GM19397 (cell line): ENCODE data around the gene PBX3.
"Not testable (repeated sequence)": the region's sequence is repeated elsewhere in the genome, so short reads cannot be mapped to it uniquely, and the experiment has no call there.

Experiments used
- ATAC-seq: cut with Tn5 transposase; IDR thresholded peaks from one replicate; pipeline ENCODE4 v1.9.1; 2021; ENCODE audit warnings: mild to moderate bottlenecking, moderate library complexity; ENCODE audit not compliant: unreplicated experiment

The PBX3 gene

DNA sequence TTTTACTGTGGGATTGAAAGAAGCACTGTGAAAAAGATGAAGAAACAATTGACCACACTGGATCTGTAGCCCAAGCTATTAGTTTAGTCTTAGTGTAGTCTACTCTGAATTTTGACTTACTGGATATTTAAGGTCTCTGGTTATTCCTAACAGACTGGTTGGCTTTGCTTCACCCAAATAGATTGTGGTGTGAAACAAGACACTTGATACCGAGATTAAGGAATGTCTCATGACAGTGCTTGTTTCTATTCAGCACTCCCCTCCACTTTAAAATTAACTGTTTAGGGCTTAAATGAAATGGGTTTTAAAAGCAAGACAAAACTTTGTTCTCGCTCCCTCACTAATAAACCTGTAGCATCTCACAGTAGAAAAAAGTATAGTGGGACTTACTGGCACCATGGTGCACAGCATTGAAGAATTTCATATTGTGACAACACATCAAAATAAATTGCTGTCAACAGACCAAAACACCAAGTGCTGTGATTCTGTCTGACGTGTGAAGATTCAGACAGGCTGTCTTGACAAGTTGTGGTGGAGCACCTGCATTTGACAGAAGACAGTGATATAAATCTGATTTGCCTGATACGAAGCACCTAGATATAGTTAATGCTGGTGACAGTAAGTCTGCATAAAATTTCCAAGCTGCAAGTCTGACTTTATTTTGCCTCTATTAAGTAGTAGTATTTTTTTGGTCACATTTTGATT, 73.1 kb downstream of the PBX3 start:
- no peak for ATAC-seq

DNA sequence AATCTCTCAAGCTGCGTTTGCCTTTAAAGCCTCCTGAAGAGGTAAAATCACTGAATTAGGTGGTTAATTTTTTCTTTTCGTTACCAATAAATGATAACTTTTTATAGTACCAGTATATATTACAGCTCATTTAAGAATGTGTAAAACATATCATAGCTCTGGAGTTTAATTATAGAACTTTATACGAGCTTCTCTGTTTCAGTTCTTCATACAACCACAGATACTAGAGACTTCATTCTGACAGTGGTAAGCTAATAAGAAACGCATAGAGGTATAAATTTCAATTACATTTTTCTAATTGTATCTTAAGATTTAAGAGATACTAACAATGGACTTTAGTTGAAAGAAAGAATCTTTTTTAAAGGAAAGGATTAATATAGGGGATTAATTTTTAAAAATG, 73.9 kb downstream of the PBX3 start:
- no peak for ATAC-seq

DNA sequence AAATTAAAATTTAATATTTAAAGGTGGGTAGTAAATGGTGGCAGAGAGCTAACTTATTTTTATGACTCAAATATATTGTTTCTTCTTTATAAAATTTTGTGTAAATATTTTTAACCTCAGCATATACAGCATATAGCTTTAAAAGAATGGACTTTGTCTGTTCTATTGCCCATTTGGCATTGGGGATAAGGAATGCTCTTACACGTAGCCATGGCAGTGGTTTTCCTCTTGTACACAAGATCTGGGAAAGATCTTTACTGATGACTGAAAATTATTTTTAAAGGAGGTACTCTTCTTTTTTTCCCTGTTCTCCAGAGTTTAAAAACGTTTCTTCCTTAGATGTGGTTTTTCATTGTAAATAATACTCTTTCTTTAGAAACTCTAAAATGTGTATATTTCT, 75.0 kb downstream of the PBX3 start:
- ATAC-seq, result no peak

DNA sequence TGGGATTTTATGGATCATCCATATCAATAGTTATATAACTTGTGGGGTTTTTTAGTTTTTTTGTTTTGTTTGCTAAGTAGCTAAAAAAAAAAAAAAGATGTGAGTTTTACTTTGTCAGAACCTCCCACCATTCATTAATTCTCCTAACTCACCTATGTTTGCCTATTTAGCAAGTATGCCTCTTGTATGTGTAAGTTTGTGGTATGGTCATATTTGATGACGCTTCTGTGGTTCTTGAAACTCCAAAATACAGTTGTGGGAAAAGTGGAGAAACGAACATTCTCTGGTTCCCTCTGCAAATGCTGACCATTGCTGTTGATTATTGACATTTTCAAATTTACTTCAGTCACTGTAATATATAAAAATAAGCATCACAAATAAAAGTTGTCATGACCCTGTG, 75.7 kb downstream of the PBX3 start:
- ATAC-seq, result no peak

DNA sequence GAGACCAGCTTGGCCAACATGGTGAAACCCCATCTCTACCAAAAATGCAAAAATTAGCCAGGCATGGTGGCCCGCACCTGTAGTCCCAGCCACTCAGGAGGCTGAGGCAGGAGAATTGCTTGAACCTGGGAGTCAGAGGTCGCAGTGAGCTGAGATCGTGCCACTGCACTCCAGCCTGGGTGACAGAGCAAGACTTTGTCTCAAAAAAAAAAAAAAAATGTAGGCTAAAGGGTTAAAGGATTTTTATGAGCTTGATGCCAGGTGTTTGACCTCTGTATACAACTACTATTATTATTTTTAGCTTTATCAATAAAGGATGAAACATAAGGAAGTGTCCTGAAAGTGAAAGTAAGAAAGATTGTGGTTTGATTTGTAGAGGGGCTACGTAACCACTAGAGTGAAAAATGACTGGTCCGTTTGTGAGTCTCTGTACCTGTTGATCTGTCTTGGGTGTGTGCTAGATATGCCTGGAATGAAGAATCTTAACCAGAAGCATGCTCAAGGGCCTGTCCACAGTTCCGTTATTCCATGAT, 76.8 kb downstream of the PBX3 start:
- ATAC-seq, result not testable (repeated sequence)

DNA sequence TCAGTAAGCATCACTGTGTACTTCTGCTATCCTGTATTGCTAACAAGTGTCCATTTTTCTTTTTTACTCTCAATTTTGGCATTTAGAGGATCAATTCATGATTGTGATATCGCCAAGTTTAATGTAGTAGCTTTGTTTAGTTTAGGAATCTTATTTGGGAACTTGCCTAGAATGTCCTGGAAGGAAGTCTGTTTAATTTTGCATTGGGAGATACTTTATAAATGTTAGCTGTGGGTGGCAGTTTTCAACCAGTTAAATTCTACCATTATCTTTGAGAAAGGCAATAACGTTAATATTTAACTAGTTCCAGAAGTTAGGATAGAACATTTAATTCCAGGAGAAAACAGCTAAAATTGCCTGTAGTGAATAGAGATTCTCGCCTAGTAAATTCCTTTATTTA, 78.6 kb downstream of the PBX3 start:
- ATAC-seq, result no peak

DNA sequence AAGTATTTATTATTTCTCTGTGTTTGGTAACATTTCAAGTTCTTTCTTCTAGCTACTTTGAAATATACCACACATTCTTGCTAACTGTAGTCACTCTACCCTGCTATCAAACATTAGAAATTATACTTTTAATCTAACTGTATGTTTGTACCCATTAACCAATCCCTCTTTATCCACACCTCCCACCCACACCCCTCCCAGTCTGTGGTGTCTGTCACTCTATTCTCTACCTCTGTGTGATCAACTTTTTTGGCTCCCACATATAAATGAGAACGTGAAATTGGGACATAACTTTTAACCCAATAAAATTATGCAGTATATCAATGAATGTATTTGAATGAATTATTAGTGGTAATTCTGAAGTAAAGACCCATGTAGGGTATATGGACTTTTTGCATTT, 79.7 kb downstream of the PBX3 start:
- no peak for ATAC-seq

DNA sequence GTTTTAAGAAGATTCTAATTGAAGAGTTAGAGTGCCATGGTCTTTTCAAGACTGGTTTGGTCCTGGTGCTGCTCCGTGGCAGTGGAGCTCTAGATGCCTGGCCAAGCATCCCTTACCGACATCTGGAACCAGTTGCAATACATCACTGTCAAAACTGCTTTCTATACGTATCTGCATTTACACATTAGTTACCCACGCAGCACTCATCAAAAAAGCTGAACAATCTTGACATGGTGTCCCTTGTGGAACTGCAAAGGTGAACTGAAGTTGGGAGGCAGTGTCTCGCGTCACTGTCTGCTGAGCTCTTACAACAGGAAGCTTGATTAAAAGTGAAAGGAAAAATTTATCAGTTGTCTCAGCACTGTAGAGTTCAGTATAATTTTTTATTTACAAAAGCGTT, 82.6 kb downstream of the PBX3 start:
- no peak for ATAC-seq

DNA sequence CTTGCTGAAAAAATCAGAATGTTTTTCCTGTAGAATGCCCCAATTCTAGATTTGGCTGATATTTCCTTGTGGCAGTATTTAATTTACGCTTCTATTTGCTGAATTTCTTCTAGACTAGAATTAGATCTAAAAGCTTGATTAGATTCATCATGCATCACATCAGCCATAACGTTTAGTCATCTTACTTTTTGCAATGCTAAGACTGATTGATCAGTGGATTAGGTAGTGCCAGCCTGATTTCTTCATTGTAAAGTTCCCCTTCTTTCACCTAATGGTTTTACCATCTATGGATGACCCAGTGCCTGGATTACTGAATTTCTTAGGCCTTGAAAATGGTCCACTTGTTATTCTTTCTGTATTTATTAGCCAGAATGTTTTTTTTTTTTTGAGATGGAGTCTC, 83.9 kb downstream of the PBX3 start:
- ATAC-seq, result no peak

DNA sequence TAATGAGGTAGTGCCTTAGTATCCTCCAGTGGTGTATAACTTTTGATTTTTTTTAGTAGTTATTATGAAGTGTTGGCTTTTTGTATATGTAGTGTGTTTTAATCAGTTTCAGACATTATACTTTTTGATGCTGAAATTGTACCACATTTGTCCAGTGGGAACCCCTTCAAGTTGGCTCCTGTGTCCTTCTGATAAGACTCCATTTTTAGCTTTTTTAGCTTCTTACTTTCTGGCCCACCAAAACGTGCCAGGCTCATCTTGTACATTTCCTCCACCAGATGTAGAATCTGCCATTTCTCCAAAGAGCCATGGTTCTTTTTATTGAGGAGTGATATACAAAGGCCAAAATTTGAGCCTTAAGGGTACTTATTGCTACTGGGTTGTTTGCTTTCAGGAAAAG, 84.4 kb downstream of the PBX3 start:
- ATAC-seq, result no peak

DNA sequence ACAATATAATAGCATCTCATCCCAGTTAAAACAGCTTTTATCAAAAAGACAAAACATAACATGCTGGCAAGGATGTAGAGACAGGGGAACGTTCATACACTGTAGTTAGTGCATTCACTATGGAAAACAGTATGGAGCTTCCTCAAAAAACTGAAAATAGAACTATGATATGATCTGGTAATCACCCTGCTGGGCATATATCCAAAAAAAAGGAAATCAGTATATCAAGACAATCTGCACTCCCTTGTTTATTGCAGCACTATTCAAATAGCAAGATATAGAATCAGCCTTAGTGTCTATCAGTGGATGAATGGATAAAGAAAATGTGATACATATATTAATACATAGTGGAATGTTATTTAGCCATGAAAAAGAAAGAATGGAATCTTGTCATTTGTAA, 88.5 kb downstream of the PBX3 start:
- ATAC-seq, result no peak

DNA sequence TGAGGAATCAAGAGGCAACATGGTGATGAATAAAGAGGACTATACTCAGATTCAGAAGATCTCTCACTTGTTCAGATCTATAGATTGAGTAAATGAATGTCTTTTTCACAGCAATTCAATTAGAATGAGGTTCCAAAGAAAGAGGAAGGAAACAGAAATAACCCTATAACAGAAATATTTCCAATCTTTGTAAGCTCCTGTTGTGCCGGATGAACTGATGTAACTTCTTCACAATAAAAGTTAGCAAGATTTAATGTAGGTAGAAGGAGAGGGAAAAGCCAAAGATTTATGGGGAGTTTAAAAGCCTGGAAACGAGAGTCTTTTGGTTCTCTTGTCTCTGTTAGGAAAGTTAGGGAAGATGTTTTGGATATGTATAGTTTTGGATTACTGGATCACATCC, 92.1 kb downstream of the PBX3 start:
- no peak for ATAC-seq

DNA sequence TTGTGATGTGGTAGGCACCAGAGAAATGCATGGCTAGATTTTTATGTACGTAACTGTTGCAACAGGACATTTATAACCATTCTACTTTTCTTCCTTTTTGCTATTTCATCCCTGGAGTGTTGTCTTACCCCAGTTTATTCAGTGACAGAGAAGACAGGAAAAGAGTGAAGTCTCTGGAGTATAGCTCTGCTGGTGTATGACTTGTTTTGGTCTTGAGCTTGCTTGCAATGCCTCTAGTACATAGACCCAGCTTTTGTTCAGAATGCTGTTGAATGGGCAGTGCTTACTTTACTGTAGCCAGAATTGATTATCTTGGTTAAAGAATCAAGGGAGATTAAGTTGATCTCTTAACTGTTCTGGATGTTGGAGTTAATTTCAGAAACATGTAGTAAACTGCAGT, 94.3 kb downstream of the PBX3 start:
- no peak for ATAC-seq

DNA sequence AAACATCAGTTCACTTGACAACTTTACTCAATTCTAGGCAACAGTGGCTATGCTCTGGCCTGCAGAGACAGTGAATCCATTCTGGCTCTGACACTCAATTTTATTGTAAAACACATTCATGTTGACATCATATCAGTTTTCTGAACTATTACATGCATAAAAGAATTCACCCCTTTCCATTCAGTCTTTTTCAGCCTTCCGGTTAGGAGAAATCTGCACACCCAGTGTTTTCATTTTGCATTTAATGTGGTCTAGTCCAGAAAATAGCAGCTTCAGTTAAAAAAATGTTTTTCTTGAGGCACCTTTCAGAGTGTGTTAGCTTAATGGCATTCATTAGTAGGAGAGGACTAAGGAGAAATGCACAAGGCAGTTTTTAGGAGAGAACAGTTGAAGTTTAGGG, 95.1 kb downstream of the PBX3 start:
- no peak for ATAC-seq

DNA sequence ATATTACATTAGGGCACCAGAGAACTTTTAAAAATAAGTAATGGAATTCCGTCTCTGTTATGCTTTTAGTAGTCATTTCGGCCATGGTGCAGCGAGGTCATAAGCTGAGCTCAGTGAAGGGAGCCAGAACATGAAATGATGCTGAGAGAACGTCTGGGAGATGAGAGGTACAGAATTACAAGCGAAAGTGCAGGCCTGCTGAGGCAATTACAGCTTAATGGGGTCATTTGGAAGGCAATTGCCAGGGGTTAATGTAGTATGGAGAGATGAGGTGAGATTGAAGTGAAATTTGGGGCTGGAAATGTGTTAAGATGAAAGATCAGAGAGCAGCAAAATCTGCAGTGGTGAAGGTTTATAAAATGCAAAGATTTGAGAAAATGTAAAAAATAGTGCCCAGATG, 96.5 kb downstream of the PBX3 start:
- no peak for ATAC-seq

DNA sequence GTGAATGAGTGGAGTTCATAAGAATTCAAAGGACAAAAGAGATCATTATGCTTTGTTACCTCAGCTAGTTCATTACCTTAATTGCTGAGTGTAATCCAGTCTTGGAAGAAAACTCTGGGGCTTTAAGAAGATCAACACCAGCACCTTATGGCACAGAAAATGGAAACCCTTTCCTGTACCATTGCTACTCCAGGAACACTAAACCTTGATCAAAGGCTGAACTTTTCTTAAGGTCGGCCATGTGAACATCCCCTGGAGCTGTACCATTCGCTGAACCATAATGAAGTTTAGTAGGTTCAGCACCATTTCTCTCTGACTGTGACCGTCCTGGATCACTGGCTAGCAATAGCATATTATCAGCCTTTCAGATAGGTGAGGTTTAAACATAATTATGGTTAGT, 97.4 kb downstream of the PBX3 start:
- ATAC-seq, result no peak

DNA sequence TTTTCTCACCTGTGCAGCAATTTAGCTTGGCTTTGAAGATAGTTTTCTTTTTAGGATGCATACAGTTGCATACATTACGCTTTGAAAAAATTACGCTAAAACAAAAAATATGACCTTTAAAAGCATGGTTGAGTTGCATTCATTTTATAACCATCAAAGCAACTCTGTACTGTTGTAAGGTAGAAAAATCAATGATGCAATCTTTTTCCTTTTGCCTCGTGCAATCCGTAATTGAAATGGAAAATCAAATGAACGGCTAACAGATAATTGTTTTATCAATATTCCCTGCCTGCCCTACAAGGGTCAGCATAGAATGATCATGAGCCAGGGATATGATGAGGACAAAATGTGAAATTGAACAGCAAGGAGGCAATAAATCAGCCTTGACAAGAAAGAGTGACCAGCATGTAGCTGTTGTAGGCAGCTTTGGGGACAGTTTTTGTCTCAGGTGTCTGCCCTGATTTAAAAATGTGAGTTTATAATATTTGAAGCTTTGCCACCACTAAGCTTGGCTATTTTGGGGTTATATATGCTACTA, 98.2 kb downstream of the PBX3 start:
- ATAC-seq, result no peak

DNA sequence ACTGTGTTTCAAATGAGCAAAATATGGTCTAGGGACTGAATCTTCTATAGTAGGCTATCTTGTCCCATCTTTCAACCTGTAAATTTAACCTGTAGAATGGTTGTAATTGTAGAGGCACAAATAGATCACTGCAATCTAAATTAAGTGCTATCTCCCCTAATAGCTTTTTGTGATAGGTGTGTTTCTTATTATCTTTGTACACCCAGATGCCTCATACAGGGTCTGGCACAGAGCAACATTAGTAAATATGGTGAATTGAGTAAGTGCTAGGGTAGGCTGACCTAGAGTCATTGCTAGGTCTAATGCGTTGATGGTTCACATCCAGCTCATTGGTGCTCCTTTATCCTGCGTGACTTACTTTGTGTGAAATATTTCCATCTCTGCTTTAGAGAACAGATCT, 100.6 kb downstream of the PBX3 start:
- no peak for ATAC-seq

DNA sequence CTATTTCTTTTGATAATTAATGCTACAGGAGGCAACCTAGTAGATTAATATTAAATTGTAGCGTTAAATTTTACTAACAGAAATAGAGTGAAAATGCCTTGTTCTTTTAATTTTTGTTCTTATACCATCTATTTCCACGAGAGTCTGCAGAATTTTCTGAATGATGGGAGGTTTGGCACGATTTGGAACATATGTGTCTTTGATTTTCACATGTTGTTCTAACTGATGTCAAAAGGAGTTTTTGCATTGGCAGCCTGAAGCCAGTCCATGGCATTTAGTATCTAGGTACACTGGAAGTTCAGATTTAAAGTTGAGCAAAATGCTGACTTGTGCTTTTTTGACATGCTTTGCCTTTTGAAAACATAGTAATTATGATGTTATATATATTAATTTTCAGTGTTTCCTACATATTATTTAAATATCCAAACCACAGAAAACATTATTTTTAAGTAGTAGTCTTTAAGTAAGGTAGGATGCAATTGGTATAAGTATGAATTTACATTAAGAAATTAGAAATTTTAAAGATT, 103.0 kb downstream of the PBX3 start:
- ATAC-seq, result no peak

DNA sequence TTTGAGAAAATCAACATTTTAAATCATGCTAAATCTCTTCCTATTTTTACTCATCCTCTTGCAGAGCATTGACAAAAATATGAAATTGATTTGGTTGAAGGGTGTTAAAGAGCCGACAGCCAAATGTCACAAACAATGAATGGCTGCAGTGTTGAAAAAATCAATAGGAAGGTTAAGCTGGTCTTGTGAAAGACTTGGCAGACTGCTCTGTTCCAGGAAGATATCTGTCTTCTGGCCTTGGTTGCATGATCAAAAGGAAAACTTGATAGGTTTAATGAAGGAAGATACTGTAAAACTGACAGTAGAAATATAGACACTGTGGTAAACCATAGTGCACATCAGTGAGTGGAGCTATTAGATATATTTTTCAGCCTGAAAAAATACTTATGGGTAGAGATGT, 103.6 kb downstream of the PBX3 start:
- ATAC-seq, result no peak

DNA sequence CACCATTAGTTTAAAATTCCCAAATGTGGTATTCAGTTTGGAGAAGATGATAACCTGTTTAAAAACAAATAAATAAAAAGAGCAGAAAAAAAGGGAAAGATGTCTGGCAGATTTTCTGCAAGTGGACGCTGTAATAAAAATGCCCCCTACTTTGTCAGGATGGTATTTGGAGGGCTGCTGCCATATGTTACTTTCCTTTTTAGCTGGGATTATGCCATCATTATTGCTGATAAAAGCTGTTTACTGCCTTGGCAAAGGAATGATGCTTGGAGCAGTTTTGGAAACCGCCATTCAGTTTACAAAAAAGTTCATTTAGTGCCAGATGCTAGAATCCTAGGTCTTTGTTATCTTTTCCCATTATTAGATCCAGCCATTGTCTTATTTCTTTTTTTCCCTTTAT, 104.8 kb downstream of the PBX3 start:
- ATAC-seq, result no peak

DNA sequence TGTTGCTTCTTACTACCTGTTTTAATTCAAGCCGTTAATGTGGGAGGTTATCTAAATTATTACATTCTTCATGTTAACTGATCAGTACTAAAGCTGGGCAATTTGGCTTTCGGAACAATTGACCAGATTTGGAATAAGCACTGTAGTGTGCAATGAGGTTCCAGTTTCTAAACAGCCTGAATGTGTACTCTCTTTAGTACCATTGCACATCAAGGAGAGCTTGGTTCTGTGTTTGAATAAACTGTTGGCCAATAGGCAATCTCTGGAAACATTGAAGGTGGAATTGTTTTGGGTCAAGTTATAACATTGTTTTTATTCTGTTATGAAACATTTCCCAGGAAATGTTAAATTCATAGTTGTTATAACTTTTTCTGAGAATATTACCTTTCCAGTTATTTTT, 105.2 kb downstream of the PBX3 start:
- no peak for ATAC-seq
